WI38 (cell line): ENCODE results near the gene SPATA1.
A peak's percentile ranks its signal among the peaks of the same experiment; 100 is the strongest.
"Not testable (repeated sequence)": the region's sequence is repeated elsewhere in the genome, so short reads cannot be mapped to it uniquely, and the experiment has no call there.

Experiments
- H3K4me3 ChIP-seq: 2 replicates; pipeline ENCODE4 v1.5.1; 2011; ENCODE audit warnings: low read depth, mild to moderate bottlenecking, control low read depth, low read length
- CTCF ChIP-seq: IDR thresholded peaks from 2 replicates; pipeline ENCODE4 v1.5.1; 2012; ENCODE audit warnings: low read depth, mild to moderate bottlenecking, control low read depth, low read length

The SPATA1 gene

DNA sequence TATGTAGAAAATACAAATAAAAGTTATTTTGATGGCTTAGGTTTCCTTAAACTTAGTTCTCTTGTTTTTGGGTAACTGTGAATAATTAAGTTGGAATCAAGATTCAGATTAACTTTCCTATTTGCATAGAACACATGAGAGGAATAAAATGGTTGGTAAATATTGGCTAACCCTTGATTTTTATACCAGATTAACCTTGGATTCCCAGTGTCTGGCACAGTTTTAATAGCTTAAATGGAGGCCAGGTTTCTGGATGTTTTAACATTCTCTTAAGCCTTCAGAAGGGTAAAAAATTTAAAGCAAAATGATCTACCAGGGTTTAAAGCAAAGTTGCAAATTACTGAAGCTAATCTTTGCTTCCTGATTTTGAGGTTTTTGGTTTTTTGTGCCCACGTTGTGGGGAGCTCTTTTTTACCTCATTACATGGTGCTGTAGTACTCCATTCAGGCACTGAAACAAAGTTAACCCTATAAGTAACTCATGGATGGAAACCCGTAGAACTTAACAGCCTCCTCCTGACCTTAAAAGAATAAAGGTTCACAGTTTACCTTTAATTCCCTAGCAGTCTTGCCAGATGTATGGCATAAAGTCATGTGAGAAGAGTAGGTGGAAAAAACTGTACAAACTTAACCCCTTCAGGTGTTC is 8.4 kb upstream of the SPATA1 start:
- no peak for TF ChIP-seq CTCF
- H3K4me3 ChIP-seq = no peak overlapping the region

- no peak for TF ChIP-seq CTCF
- no peak overlapping the region for H3K4me3 ChIP-seq
Observed at GRCh38 chr1:84502927-84503326, 3.3 kb upstream of the SPATA1 start.

DNA sequence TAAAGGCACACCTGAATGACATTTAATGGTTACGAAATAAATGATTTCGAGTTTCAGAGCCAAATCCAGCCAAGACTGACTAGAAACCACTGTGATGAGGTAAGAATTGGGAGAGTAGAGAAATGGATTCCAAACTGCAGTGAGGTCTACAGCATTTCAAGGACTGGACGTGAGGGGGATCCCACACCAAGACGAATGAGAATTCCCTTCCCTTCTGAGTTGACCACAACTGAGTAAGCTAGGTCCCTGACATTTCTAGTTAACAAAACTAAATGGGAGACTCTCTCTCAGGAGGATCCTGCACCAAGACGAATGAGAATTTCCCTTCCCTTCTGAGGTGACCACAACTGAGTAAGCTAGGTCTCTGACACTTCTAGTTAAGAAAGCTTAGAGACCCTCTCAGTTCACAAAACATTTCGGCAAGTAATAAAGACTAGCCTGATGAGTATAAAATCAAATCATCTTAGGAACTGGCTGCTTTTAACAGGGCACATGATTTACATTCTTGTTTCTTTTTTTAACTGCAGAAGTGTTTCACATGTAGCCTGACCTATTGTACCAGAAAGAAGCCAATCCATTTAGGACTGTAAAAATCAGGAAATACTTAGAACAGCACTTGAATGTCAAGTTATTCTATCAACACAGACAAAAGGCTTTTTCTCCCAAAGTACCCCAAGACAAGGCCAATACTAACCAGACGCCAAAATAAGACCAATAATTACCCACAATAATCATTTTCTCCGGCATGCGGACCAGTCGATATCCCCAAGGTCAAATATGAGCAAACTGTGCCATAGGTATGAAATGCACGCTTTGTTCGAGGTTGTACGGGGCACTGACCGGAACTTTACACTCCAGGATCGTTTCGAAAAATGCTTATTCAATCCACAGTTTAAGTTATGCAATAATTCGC is 1.4 kb upstream of the SPATA1 start:
- peak overlapping the region; percentile 98 for H3K4me3 ChIP-seq
- TF ChIP-seq CTCF = no peak

DNA sequence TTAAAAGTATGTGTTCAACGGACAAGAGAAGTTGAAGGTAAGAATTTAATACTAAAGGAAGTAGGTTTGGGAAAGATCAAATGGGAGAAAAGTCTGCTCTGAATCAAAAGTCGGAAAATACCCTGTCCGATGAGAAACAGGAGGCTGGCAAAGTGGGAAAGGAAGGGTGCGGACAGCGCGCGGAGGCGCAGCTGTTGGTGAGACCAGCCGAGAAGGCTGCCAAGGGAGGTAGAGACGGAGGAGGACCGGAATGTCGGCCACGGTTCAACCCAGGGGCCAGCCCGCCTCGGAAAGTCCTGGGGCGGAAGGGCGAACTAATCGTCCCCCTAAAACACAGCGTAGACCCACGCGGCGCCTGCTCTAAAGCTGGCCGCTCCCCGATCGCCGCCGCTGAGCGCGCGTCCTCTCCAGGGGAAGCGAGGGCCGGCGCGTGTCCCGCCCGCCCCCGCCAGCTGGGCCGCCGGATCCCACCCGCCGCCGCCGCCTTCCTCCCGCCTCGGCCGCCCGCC is 639 bp upstream of the SPATA1 start:
- peak overlapping the region; percentile 98 for H3K4me3 ChIP-seq
- no peak for TF ChIP-seq CTCF

- TF ChIP-seq CTCF = no peak
- H3K4me3 ChIP-seq = peak overlapping the region; percentile 98
Observed at GRCh38 chr1:84506729-84507453, 705 bp downstream of the SPATA1 start.

DNA sequence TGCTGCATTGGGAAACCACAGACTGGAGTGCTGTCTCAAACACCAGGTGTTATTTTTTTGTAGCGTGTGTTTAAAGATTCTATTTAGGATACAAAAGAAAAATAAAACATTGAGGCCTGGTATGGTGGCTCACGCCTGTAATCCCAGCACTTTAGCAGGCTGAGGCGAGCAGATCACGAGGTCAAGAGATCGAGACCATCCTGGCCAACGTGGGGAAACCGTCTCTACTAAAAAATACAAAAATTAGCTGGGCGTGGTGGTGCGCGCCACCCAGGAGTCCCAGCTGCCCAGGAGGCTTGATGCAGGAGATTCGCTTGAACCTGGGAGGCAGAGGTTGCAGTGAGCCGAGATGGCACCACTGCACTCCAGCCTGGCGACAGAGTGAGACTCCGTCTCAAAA is 1.7 kb downstream of the SPATA1 start:
- H3K4me3 ChIP-seq = not testable (repeated sequence)

DNA sequence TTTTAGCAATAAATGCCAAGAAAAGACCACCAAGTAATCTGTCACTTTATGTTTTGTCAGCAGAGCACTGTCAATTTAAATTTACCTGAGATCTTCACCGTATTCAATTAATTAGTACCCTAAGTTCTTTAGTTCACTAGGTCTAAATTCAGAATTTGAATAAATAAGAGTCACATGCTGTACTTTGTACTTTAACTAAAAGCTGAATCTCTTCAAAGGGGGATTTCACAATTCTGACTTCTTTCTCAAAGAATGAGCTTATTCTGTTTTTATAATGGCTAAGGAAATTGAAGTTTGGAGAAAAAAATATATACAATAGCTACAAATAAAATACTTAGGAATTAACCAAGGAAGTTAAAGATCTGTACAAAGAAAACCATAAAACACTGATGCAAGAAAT is 2.3 kb downstream of the SPATA1 start:
- no peak overlapping the region for H3K4me3 ChIP-seq
- TF ChIP-seq CTCF = no peak
